Keratinocyte (primary cell): Measurements from ENCODE around the gene PCDHGC3. TPM values are rescaled to one million over a fixed set of nuclear protein-coding genes. Genes with fewer than 3 reads are reported as not detected.
"Not testable (repeated sequence)": the region's sequence is repeated elsewhere in the genome, so short reads cannot be mapped to it uniquely, and the experiment has no call there.

Source experiments
- DNase-seq: peaks from one replicate; pipeline ENCODE4 v3.0.0-alpha.2; 2011; ENCODE audit warnings: low read depth, missing footprints, low spot score
- FAIRE-seq: peaks from 2 replicates; lab custom pipeline; 2011; peaks lifted over from hg19 to GRCh38; lab: Jason Lieb, UNC
- H2AFZ ChIP-seq: 2 replicates; pipeline ENCODE4 v1.6.0; 2012; ENCODE audit warnings: low read length, control low read depth, inconsistent platforms; ENCODE audit not compliant: control insufficient read depth
- H3K27ac ChIP-seq: 2 replicates; pipeline ENCODE4 v1.5.1; 2011; ENCODE audit warnings: low read length; ENCODE audit not compliant: control insufficient read depth, insufficient read depth
- H3K27me3 ChIP-seq: 3 replicates; pipeline ENCODE4 v1.6.0; 2011; ENCODE audit warnings: low read length; ENCODE audit not compliant: control insufficient read depth, insufficient read depth; ENCODE audit errors: extremely low read depth
- H3K36me3 ChIP-seq, 2 experiments: 2 replicates in 1 of 2; 3 replicates in 1 of 2; pipeline ENCODE4 v1.5.1; 2011; ENCODE audit warnings: low read length in 2 of 2, mild to moderate bottlenecking in 1 of 2; ENCODE audit not compliant: control insufficient read depth in 2 of 2, insufficient read depth in 2 of 2; ENCODE audit errors: extremely low read depth in 1 of 2
- H3K4me1 ChIP-seq: 3 replicates; pipeline ENCODE4 v1.5.1; 2011; ENCODE audit warnings: low read length; ENCODE audit not compliant: control insufficient read depth, insufficient read depth; ENCODE audit errors: extremely low read depth
- H3K4me2 ChIP-seq: 3 replicates; pipeline ENCODE4 v1.6.0; 2011; ENCODE audit warnings: low read depth, low read length; ENCODE audit not compliant: control insufficient read depth, insufficient read depth; ENCODE audit errors: extremely low read depth
- H3K4me3 ChIP-seq, 3 experiments: fragments of 200-600 bp in 1 of 3; sonication (generic) in 1 of 3; 2 replicates in 2 of 3; 3 replicates in 1 of 3; pipeline ENCODE4 v1.5.1; 2011 to 2016; ENCODE audit warnings: low read length in 3 of 3, mild to moderate bottlenecking in 3 of 3, control low read depth in 2 of 3, inconsistent platforms in 1 of 3, low read depth in 1 of 3, mixed read lengths in 1 of 3, mixed run types in 1 of 3, moderate library complexity in 1 of 3; ENCODE audit not compliant: control insufficient read depth in 2 of 3, insufficient read depth in 2 of 3; ENCODE audit errors: extremely low read depth in 1 of 3
- H3K79me2 ChIP-seq: 2 replicates; pipeline ENCODE4 v1.6.0; 2012; ENCODE audit warnings: low read length; ENCODE audit not compliant: control insufficient read depth, insufficient read depth
- H3K9ac ChIP-seq: 3 replicates; pipeline ENCODE4 v1.6.0; 2011; ENCODE audit warnings: low read length; ENCODE audit not compliant: control insufficient read depth, insufficient read depth; ENCODE audit errors: extremely low read depth
- H3K9me1 ChIP-seq: 3 replicates; pipeline ENCODE4 v1.6.0; 2011; ENCODE audit warnings: low read length; ENCODE audit not compliant: control insufficient read depth, insufficient read depth; ENCODE audit errors: extremely low read depth
- H3K9me3 ChIP-seq: 2 replicates; pipeline ENCODE4 v1.5.1; 2012; ENCODE audit warnings: low read depth, low read length; ENCODE audit not compliant: control insufficient read depth
- H4K20me1 ChIP-seq: 3 replicates; pipeline ENCODE4 v1.6.0; 2011; ENCODE audit warnings: low read length; ENCODE audit not compliant: control insufficient read depth, insufficient read depth; ENCODE audit errors: extremely low read depth
- EZH2 ChIP-seq: IDR thresholded peaks from one replicate; pipeline ENCODE4 v1.6.1; 2012; ENCODE audit warnings: inconsistent platforms, mild to moderate bottlenecking, low read length, moderate library complexity
- dilution Hi-C: fragments of 300-500 bp; cut with MboI; formaldehyde crosslinking; loops from one replicate; pipeline ENCODE4 v1.7.0; 2020; ENCODE audit warnings: low sequenced_read_pairs; ENCODE audit not compliant: extremely low pct_ligation_motif_present
- polyA plus RNA-seq, 5 experiments: library from polyadenylated mRNA; depleted of rRNA in 3 of 5; stranded (reverse) in 3 of 5; stranded (forward) in 1 of 5; unstranded in 1 of 5; fragments of >200 nt; gene quantifications; 1 replicate in 1 of 5; 2 replicates in 3 of 5; 3 replicates in 1 of 5; pipeline versions ENCODE4 v1.2.1 to v1.2.3, GENCODE V29; 2011 to 2012; ENCODE audit warnings: missing spikeins in 2 of 5, low read depth in 1 of 5, low replicate concordance in 1 of 5
- TF ChIP-seq, protein P1 (sequence below), 3 experiments: IDR thresholded peaks in 1 of 3; conservative IDR thresholded peaks in 1 of 3; optimal IDR thresholded peaks in 1 of 3; 2 replicates in 2 of 3; 3 replicates in 1 of 3; pipeline versions ENCODE3 to v1.5.1; 2011; ENCODE audit warnings: low read length in 3 of 3, mild to moderate bottlenecking in 3 of 3, moderate library complexity in 2 of 3, control low read depth in 1 of 3, inconsistent platforms in 1 of 3; ENCODE audit not compliant: insufficient read depth in 2 of 3; ENCODE audit errors: extremely low read depth in 1 of 3

Gene PCDHGC3
- polyA plus RNA-seq, 1 donor (not counting 4 experiments of a cell fraction or from before 2014, with no cell fraction given): 15.2 TPM

DNA sequence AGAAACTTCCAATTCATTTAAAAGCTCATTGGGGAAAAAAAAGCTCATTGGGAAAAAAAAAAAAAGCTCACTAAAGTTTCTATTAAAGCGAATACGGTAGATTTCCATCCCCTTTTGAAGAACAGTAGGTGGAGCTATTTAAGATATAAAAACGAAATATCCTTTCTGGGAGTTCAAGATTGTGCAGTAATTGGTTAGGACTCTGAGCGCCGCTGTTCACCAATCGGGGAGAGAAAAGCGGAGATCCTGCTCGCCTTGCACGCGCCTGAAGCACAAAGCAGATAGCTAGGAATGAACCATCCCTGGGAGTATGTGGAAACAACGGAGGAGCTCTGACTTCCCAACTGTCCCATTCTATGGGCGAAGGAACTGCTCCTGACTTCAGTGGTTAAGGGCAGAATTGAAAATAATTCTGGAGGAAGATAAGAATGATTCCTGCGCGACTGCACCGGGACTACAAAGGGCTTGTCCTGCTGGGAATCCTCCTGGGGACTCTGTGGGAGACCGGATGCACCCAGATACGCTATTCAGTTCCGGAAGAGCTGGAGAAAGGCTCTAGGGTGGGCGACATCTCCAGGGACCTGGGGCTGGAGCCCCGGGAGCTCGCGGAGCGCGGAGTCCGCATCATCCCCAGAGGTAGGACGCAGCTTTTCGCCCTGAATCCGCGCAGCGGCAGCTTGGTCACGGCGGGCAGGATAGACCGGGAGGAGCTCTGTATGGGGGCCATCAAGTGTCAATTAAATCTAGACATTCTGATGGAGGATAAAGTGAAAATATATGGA, 45.2 kb upstream of the PCDHGC3 start, which contains the start of gene PCDHGA12:
Gene PCDHGA12 (plus strand): TSS at position 176 of the 782 bp plus-strand sequence. CDS start 253 bp downstream, at position 429.
- dilution Hi-C loops: no loop called here
- no peak within 1 kb of the TSS for H3K27ac ChIP-seq
- H3K36me3 ChIP-seq: no peaks in the 10 kb centered on the region
- peak within 1 kb of the TSS; percentile 36 for H3K9ac ChIP-seq
- TF ChIP-seq, protein P1, sequence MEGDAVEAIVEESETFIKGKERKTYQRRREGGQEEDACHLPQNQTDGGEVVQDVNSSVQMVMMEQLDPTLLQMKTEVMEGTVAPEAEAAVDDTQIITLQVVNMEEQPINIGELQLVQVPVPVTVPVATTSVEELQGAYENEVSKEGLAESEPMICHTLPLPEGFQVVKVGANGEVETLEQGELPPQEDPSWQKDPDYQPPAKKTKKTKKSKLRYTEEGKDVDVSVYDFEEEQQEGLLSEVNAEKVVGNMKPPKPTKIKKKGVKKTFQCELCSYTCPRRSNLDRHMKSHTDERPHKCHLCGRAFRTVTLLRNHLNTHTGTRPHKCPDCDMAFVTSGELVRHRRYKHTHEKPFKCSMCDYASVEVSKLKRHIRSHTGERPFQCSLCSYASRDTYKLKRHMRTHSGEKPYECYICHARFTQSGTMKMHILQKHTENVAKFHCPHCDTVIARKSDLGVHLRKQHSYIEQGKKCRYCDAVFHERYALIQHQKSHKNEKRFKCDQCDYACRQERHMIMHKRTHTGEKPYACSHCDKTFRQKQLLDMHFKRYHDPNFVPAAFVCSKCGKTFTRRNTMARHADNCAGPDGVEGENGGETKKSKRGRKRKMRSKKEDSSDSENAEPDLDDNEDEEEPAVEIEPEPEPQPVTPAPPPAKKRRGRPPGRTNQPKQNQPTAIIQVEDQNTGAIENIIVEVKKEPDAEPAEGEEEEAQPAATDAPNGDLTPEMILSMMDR (optimal IDR thresholded peaks at IDR 0.05 in 1 of 3, IDR thresholded peaks at IDR 0.05 in 1 of 3, conservative IDR thresholded peaks at IDR 0.05 in 1 of 3; ENCODE audit: extremely low read depth in 1 of 3, insufficient read depth in 2 of 3, low read length in 3 of 3): peak; percentile 58 to 78 (median 69)
- no peak for TF ChIP-seq EZH2
- peaks cover 26% of the 10 kb centered on the region for H3K9me3 ChIP-seq
- DNase-seq: peak; percentile 28
- peak within 1 kb of the TSS; percentile 61 for H2AFZ ChIP-seq
- H3K9me1 ChIP-seq: no peaks in the 10 kb centered on the region
- H3K4me3 ChIP-seq: peak within 1 kb of the TSS; percentile 25 to 60 (median 47)
- H3K4me2 ChIP-seq: peak within 1 kb of the TSS; percentile 80
- no peaks in the 10 kb centered on the region for H3K79me2 ChIP-seq
- H4K20me1 ChIP-seq: no peaks in the 10 kb centered on the region
- peaks cover 16% of the 10 kb centered on the region for H3K27me3 ChIP-seq
- H3K4me1 ChIP-seq: no peaks in the 10 kb centered on the region
- peak; percentile 13 for FAIRE-seq

- Histone ChIP-seq H3K9me3 (peaks cover 23% of the 10 kb centered on the region), H3K4me3 (peak overlapping the region in 2 of 3 experiments; percentile 25 to 60), H3K36me3 (no peaks in the 10 kb centered on the region), H3K4me1 (no peaks in the 10 kb centered on the region), H2AFZ (no peak overlapping the region), H3K79me2 (no peaks in the 10 kb centered on the region), H4K20me1 (no peaks in the 10 kb centered on the region), H3K9me1 (no peaks in the 10 kb centered on the region), H3K4me2 (peak overlapping the region; percentile 80), H3K27ac (no peak overlapping the region), H3K9ac (no peak overlapping the region), H3K27me3 (peaks cover 11% of the 10 kb centered on the region)
- DNase-seq (no peak), FAIRE-seq (no peak)
- dilution Hi-C loops: no loop called here
- TF ChIP-seq EZH2: no peak
- TF ChIP-seq, protein P1 (optimal IDR thresholded peaks at IDR 0.05 in 1 of 3, IDR thresholded peaks at IDR 0.05 in 1 of 3, conservative IDR thresholded peaks at IDR 0.05 in 1 of 3; ENCODE audit: extremely low read depth in 1 of 3, insufficient read depth in 2 of 3, low read length in 3 of 3): no peak
Measured at GRCh38 chr5:141431286-141431685, 44.5 kb upstream of the PCDHGC3 start.

GRCh38 chr5:141432308-141432707, 43.5 kb upstream of the PCDHGC3 start:
- DNase-seq, H3K36me3 ChIP-seq, H3K4me2 ChIP-seq, dilution Hi-C loops, H2AFZ ChIP-seq, FAIRE-seq, H3K9ac ChIP-seq, H3K9me1 ChIP-seq, H3K79me2 ChIP-seq, H3K4me3 ChIP-seq, H3K27ac ChIP-seq, H3K4me1 ChIP-seq, H4K20me1 ChIP-seq: not testable (repeated sequence)
- peaks cover 22% of the 10 kb centered on the region for H3K9me3 ChIP-seq
- H3K27me3 ChIP-seq: peaks cover 11% of the 10 kb centered on the region
